Activated naive CD4-positive, alpha-beta T cell (primary cell): ENCODE measurements around the gene SLC15A4.
"Not testable (repeated sequence)": the region's sequence is repeated elsewhere in the genome, so short reads cannot be mapped to it uniquely, and the experiment has no call there.

ENCODE experiments used
- DNase-seq, 4 experiments: peaks; one replicate each; lab custom pipeline; 2025; lab: John Stamatoyannopoulos, UW

SLC15A4 gene

GRCh38 chr12:128814411-128815261 is 9.1 kb downstream of the SLC15A4 start:
- no peak for DNase-seq

- no peak for DNase-seq
These were observed 9.9 kb downstream of the SLC15A4 start for GRCh38 chr12:128813883-128814282.

GRCh38 chr12:128813392-128813791 is 10.4 kb downstream of the SLC15A4 start:
- no peak for DNase-seq

GRCh38 chr12:128811806-128812205 is 12.0 kb downstream of the SLC15A4 start:
- no peak for DNase-seq

GRCh38 chr12:128810182-128811127 is 13.3 kb downstream of the SLC15A4 start:
- no peak for DNase-seq

GRCh38 chr12:128808651-128809050 is 15.1 kb downstream of the SLC15A4 start:
- DNase-seq = no peak

- DNase-seq = no peak
These were observed 16.5 kb downstream of the SLC15A4 start for GRCh38 chr12:128807161-128807724.

- DNase-seq = no peak
These were observed 17.2 kb downstream of the SLC15A4 start for GRCh38 chr12:128806573-128806972.

- DNase-seq = not testable (repeated sequence)
These were observed 18.4 kb downstream of the SLC15A4 start for GRCh38 chr12:128805406-128805805.

GRCh38 chr12:128804762-128805161 is 19.0 kb downstream of the SLC15A4 start:
- DNase-seq = no peak

- no peak for DNase-seq
These were observed 20.0 kb downstream of the SLC15A4 start for GRCh38 chr12:128803788-128804187.

GRCh38 chr12:128802756-128803155 is 21.0 kb downstream of the SLC15A4 start:
- no peak for DNase-seq

- DNase-seq = no peak
These were observed 21.8 kb downstream of the SLC15A4 start for GRCh38 chr12:128801879-128802391.

- no peak for DNase-seq
These were observed 23.2 kb downstream of the SLC15A4 start for GRCh38 chr12:128800606-128801005.

- no peak for DNase-seq
These were observed 25.0 kb downstream of the SLC15A4 start for GRCh38 chr12:128798571-128799341.

GRCh38 chr12:128797119-128798118 is 26.3 kb downstream of the SLC15A4 start:
- no peak for DNase-seq

- DNase-seq = no peak
These were observed 27.2 kb downstream of the SLC15A4 start for GRCh38 chr12:128796439-128797118.

GRCh38 chr12:128795530-128796361 is 28.0 kb downstream of the SLC15A4 start:
- no peak for DNase-seq
